Keratinocyte (primary cell): ENCODE results near the gene NAALADL2.

Source experiments
- EZH2 ChIP-seq: IDR thresholded peaks from one replicate; pipeline ENCODE4 v1.6.1; 2012; ENCODE audit warnings: inconsistent platforms, mild to moderate bottlenecking, low read length, moderate library complexity
- TF ChIP-seq, protein P1 (sequence below), 3 experiments: IDR thresholded peaks in 1 of 3; conservative IDR thresholded peaks in 1 of 3; optimal IDR thresholded peaks in 1 of 3; 2 replicates in 2 of 3; 3 replicates in 1 of 3; pipeline versions ENCODE3 to v1.5.1; 2011; ENCODE audit warnings: low read length in 3 of 3, mild to moderate bottlenecking in 3 of 3, moderate library complexity in 2 of 3, control low read depth in 1 of 3, inconsistent platforms in 1 of 3; ENCODE audit not compliant: insufficient read depth in 2 of 3; ENCODE audit errors: extremely low read depth in 1 of 3

DNA sequence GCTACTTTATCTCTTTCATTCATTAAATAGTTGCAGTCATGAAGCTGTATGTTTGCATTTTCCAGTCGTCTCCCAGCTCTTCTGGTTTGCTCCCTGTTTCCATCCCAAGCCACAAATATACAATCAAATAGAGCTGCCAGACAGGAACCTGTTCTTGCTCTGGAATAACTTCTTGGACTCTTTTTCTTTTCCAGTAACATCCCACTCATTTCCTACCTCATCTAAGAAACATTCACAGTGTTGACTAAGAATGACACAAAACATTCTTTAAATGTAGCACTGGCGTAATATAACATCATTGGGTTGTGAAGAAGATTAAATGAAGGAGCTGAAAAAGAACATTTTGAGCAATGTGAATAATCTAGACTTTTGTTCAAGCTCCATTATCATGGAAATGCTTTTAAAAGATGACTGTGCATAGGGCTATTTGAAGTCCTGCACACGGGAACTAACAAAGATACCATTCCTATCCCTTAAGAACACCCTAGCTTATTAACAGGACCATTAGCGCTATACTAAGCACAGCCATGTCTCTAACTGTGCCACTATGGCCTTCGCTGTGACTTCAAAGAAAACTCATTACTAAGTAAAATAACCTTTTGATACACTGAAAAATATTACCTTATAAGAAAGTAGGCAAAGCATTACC, 574.0 kb downstream of the NAALADL2 start:
- TF ChIP-seq, protein P1, sequence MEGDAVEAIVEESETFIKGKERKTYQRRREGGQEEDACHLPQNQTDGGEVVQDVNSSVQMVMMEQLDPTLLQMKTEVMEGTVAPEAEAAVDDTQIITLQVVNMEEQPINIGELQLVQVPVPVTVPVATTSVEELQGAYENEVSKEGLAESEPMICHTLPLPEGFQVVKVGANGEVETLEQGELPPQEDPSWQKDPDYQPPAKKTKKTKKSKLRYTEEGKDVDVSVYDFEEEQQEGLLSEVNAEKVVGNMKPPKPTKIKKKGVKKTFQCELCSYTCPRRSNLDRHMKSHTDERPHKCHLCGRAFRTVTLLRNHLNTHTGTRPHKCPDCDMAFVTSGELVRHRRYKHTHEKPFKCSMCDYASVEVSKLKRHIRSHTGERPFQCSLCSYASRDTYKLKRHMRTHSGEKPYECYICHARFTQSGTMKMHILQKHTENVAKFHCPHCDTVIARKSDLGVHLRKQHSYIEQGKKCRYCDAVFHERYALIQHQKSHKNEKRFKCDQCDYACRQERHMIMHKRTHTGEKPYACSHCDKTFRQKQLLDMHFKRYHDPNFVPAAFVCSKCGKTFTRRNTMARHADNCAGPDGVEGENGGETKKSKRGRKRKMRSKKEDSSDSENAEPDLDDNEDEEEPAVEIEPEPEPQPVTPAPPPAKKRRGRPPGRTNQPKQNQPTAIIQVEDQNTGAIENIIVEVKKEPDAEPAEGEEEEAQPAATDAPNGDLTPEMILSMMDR (optimal IDR thresholded peaks at IDR 0.05 in 1 of 3, IDR thresholded peaks at IDR 0.05 in 1 of 3, conservative IDR thresholded peaks at IDR 0.05 in 1 of 3; ENCODE audit: extremely low read depth in 1 of 3, insufficient read depth in 2 of 3, low read length in 3 of 3): no peak
- no peak for TF ChIP-seq EZH2
